Fibroblast of peridontal ligament (primary cell): Measurements from ENCODE around the gene SLC18A3.

Experiments
- DNase-seq: peaks from one replicate; pipeline ENCODE4 v3.0.0-alpha.2; 2010; ENCODE audit errors: extremely low read depth

Gene SLC18A3

DNA sequence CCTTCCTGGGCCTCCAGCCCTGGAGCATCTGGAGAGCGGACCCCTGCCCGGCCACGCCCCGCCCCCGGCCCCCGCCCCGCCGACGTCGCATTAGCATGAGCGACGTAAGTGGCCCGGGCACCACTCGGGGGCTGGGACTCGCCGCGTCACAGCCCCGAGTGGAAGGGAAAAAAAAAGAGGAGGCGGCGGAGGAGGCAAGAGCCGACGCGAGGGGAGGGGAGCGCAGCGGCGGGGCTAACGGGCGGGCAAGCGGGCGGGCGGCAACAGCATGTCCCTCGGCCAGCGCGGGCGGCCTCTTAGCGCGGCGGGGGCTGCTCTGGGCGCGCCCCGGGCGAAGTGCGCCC lies at the start of gene SLC18A3:
Gene SLC18A3, plus strand, starts transcription at position 197 of the 344 bp plus-strand sequence. CDS start 431 bp downstream, outside the sequence.
- DNase-seq: no peak

DNA sequence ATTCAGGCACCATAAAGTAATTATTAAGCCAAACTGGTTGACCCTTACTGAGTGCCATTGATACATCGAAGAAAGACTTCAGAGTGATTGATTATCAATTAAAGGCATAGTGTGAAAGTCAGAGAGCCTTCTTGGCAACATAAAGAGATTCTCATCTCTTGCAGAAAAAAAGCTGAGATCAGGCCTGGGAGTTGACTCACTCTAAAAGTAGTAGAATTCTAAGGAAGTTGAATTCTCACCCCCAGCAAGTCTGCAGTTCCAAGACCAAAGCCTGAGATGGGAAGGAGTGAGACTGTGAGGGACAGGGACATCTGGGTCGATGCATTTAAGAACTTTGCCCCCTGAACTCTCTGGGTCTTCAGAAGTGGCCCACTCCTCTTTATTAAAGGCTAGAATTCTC lies 49.6 kb upstream of the SLC18A3 start:
- DNase-seq: no peak

DNA sequence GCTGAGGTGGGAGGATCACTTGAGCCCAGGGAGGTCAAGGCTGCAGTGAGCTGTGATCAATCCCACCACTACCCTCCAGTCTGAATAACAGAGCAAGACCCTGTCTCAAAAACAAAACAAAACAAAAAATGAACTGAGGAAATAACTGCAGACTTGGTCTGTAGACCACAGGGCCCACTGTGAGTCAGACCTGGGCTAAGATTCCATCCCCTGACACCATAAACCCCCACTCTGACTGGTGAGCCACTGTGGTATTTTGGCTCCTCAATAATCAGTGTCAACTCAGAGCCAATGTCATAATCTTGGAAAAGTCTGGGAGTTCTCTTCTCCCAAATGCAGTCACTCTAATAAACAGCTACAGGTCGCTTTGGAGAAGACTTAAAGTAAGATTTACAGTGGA lies 47.2 kb upstream of the SLC18A3 start:
- peak; percentile 49 for DNase-seq

DNA sequence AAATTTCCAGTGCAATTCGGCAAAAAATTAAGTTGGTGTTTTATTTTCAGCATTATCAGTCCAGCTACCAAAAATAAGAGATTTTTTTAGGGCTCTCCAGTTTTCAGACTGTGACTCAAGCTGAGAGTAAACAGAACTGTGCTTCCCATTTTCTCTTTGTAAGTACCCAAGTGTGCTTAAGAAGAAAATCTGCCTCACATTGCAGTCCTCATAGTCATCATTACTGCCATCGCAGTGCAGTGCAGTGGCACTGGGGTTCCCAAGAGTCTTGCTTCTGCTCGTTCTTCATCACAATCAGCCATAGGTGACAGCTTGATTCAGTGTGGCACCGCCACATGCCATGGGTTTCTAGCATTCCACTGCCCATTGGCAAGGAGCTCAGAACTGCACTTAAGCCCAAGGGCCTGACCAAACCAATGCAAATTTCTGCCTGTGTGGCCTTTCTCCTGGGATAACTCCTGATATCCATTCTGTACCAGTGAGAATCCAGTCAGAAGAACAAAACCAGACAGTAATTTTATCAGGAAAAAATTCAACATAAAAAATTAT lies 45.6 kb upstream of the SLC18A3 start:
- DNase-seq: peak; percentile 42

DNA sequence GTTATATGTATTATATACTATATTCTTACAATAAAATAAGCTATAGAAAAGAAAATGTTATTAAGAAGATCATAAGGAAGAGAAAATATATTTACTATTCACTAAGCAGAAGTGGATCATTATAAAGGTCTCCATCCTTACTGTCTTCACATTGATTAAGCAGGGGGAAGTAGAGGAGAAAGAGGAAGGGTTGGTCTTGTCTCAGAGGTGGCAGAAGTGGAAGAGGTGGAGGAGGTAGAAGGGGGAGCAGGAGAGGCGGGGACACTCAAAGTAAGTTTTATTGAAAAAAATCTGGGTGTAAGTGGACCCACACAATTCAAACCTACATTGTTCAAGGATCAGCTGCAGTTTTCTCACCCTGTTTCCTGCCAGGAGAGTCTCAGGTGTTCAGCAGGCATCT lies 42.3 kb upstream of the SLC18A3 start:
- no peak for DNase-seq

DNA sequence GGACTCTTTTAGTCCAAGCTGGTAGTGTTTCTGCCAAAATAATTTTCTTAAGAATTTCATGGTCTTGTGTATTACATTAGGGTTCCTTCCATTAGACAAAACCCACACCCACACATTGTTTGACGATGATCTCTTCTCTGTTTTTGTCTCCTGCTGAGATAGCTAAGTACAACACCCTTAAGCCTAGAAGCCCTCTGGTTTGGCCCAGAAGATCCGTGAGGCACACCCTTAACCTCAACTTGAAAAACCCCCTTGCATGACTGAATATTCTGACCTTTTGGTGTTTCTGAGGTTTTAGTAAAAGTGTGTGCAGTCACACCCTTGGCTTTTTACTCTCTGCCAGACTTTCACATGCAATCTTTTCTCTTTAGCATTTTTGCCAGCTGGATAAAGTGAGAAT lies 41.9 kb upstream of the SLC18A3 start:
- DNase-seq: peak; percentile 86

DNA sequence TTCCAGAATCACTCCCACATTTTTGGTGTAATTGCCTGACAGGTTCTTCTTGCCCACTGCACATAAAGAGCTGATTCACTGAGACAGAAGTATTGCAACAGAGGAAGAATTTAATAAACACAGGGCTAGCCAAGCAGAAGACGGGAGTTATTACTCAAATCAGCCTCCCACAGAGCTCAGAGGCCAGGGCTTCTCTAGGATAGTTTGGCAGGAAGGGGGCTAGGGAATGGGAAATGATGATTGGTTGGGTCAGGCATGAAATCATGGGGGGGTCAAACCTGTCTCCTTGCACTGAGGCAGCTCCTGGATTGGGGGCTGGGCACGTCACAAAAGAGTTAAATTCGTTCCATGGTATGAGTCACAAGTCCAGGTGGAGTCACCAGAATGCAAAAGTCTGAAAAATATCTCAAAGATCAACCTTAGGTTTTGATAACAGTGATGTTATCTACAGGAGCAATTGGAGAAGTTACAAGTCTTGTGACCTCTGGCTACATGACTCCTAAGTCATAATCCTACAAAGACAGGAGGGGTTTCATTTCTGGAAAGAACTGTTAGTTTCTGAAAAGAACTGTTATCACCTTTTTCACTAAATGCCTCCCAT lies 41.0 kb upstream of the SLC18A3 start:
- DNase-seq: peak; percentile 81

DNA sequence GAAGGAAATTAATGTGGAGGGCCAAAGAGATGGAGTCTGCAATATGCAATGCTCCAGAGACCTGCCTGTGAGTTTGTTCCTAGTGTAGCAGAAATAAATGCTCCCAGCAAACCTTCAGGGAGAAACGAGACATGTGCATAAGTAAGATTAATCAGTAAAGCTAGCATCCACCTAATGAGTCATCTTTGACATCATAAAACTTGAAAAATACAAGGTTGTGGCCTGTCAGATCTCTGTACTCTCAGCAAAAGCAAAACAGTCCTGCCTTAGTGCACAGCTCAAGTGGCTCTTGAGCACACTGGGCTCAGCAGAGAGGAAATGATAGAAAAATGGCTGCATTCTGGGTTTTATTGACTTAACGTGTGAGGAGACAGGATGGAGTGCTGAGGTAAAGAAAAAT lies 38.7 kb upstream of the SLC18A3 start:
- DNase-seq: no peak

DNA sequence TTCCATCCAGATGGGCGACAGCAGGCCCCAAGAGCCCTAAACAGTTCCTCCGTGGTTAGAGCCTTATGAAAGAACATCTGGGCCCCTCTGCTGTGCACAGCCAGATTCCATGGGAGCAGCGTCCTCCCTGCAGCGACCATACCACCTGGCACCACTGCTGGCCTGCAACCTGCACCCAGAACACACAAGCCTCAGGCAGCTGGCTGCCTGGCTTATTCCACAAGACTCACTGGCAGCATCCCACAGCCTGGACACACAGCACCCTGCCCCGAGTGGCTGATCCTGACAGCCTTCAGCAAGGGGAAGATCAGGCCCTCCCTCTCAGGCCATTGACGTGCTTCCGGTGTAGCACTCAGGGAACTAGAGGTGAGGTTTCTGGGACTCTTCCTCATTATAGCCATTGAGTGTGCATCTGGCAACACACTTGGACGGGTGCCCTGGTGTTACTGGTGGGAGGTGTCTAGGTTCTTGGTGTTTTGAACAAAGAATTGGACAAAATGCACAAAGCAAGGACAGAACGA lies 37.5 kb upstream of the SLC18A3 start:
- no peak for DNase-seq

DNA sequence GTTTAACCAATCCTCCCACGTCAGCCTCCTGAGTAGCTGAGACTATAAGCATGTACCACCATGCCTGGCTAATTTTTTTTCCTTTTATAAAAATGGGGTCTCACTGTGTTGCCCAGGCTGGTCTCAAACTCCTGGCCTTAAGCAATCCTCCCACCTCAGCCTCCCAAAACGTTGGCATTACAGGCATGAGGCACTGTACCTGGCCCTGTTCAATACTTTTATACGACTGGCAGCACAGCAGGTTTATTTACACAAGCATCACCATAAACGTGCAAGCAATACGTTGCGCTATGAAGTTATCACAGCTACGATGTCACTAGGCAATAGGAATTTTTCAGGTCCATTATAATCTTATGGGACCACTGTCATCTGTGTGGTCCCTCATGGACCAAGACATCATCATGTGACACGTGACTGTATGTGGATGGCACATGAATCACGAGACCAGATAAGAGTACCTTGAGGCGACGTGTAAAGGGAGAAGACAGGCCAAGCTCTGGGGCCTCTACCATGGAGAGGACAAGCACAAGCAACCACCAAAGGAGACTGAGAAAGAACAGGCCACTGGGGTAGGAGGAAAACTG lies 34.5 kb upstream of the SLC18A3 start:
- no peak for DNase-seq

DNA sequence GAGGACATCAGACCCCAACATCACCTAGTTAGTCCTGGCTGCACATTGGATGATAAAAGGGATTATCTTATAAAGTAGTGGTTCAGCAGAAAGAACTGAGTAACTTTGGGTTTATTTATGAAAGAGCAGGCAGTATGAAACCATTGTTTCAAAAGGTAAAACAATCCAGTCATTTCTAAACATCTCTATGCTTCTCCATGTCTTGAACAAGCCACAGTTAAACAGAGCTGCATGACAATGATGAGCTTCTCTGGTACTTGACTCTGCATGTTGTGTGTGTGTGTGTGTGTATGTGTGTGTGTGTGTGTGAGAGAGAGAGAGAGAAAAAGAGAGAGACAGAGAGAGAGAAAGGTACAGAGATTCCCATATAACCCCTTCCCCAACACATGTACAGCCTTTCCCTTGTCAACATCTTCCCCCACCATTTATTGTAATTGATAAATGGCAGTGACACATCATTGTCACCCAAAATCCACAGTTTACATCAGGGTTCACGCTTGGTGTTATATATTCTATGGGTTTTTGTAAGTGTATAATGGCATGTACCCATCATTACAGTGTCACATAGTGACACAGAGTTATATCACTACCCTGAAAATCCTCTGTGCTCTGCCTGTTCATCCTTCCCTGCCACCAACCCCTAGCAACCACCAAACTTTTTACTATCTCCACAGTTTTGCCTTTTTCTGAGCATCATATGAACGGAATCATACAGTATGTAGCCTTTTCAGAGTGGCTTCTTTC lies 32.8 kb upstream of the SLC18A3 start:
- DNase-seq: no peak

DNA sequence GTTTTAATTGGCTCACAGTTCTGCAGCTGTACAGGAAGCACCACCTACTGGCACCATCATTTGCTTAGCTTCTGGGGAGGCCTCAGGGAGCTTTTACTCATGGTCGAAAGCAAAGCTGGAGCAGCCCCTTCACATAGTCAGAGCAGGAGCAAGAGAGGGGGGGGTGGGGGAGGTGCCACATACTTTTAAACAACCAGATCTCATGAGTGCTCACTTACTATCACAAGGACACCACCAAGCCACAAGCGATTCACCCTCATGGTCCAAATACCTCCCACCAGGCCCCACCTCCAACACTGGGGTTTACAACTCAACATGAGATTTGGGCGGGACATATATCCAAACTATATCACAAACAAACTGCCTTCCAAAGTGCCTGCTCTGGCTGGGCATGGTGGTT lies 31.7 kb upstream of the SLC18A3 start:
- DNase-seq: no peak

DNA sequence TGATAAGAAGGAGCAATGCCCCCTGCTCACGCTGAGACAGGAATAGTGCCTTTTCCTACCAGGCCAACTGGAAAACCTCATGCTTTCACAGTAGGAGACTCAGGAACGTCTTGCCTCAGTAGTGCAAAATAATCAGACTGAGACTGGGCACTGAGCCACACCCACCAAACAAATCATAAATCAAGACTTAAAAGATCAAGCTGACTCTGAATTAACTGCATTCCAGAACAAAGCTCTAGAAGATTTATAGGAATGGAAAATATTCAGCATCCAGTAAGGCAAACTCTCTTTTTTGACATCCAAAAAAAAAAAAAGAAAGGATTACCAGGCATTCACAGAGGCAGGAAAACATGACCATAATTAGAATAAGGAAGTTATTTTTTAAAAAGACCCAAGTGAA lies 30.5 kb upstream of the SLC18A3 start:
- peak; percentile 33 for DNase-seq

DNA sequence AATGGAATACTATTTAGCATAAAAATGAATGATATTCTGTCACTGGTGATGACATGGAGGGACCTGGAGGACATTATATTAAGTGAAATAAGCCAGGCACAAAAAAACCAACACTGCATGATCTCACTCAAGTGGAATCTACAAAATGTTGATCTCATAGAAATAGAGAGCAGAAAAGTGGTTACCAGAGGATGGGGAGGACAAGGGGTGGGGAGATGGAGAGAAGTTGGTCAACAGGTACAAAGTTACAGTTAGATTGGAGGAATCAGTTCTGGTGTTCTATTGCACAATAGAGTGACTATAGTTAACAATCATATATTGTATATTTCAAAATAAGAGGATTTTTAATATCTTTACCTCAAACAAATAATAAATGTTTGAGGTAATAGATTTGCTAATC lies 24.7 kb upstream of the SLC18A3 start:
- DNase-seq: no peak

DNA sequence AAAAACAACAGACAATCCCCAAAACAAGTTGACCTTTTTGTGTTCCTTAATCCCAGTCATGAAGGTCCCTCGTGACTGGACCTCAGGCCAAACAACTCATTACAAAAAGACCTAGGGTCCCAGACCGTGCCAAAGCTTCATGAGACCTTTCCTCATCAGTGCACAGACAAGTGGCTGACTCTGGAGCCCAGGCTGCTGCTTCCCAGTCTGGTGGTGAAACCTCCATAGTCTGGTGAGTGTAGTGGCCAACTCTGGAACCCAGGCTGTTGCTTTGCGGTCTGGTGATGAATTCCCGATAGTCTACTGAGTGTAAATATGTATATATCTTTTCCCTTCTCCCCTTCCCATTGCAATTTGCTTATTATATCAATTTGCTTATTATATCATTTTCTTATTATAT lies 22.1 kb upstream of the SLC18A3 start:
- DNase-seq: no peak

DNA sequence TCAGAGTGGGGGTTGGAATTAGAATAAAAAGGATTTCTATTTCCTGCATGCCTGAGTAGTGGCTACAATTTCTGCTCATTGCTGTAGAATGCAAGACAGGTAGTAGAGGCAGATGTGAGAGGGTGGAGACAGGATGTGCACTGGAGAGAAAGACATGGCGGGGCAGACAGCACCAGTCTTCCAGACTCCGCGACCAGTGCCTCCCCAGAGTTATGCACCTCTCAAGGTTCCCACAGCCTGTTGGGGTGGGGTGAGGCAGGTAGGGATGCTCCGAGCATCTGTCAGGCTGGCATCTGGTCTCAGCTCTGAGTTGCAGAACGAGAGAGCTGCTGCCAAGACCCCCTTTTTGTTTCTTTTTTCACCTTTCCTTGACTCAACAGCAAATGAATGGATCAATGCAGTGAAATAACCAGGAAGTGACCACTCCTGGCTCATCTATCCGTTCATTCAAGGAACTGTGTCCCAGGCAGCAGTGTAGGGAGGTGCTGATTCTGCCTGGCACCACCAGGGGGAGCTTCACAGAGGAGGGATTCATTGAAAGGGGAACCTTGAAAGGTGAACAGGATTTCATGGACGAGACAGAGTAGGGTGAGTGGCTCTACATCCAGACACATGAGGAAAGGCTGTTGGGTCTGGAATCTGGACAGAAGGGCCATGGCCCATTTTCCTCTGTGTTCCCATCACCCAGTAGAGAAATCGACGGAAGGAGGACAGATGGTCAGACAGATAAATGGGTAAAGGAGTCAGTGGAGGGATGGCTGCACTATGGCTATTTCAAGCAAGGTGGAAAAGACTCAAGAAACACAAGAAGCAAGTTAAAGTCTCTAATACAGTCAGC lies 17.2 kb upstream of the SLC18A3 start:
- DNase-seq: peak; percentile 56

DNA sequence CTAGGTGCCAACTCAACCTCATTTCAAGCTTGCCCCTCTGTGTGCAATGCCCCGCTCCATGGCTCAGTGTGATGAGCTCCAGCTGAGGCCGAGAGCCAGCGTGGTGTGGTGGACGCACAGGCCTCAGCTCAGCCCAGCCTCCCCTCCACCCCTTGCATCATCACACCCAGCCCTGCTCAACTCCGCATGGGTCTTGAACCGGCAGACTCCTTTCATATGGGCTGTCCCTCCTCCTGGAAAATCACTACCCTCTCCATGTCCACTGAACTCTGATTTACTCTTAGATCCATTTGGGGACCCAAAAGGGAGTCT lies 16.6 kb upstream of the SLC18A3 start:
- DNase-seq: no peak

DNA sequence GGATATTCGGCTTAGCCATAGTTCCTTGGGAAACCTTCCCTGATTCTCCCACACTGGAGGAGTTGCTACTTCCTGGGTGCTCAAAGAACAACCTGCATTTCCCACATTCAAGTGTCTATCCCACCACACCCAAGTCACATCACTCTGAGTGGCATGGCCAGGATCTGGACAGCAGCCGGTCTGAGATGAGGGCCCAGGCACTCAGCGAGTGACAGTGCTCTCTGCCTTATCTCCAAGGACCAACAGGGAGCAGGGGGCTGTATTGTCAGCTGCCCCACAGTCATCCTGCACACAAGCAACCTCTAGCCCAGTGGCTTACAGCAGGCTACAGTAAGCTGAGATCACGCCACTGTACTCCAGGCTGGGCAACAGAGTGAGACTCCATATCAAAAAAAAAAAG lies 16.1 kb upstream of the SLC18A3 start:
- DNase-seq: no peak

DNA sequence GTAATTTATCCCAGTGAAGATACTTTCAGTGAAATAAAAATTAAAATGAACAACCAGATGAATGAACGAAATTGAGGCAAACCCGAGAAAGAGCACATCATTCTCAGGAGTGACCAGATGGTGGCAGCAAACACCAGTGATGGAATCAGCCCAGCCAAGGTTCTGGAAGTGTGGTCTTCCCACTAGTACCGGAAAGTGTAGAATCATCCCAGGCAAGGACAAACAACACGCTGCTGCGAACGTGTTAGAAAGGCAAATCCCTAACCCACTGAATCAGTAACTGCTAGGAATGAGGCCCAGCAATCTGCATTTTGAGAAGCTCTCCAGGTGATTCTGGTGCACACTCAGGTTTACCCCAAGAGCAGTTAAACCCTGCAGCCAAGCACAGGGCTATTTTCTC lies 15.5 kb upstream of the SLC18A3 start:
- DNase-seq: peak; percentile 73

DNA sequence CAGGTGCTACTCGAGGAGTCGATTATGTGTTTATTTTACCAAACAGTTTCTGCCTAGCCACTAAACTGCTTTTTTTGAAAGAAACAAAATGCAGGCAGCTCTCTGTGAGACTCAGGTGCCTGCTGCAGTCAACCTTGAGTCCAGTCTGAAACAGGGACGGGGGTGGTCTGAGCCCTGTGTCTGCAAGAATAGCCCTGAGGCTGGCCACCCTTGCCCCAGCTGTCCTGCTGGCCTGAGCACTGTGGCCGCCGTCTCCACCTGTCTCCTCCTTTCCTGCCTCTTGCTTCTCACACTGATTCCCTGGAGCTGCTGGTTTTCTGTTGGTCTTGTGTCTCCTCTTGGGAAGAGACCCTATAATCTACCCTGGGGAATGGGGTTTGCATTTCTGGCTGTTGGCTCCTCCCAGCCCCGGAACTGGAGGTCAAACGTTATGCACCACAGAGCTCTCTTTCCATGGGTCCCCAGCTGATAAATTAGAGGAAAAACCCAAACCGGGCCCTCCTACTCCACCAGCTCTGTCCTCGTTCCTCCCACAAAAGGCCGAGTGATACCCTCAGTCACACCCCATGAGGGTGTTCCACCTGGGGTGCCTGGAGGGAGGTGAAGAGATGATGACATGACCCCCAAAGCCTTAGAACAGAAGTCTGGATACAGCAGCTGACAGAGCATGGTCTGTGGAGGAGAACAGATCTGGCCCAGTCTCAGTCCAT lies 15.0 kb upstream of the SLC18A3 start:
- DNase-seq: no peak

DNA sequence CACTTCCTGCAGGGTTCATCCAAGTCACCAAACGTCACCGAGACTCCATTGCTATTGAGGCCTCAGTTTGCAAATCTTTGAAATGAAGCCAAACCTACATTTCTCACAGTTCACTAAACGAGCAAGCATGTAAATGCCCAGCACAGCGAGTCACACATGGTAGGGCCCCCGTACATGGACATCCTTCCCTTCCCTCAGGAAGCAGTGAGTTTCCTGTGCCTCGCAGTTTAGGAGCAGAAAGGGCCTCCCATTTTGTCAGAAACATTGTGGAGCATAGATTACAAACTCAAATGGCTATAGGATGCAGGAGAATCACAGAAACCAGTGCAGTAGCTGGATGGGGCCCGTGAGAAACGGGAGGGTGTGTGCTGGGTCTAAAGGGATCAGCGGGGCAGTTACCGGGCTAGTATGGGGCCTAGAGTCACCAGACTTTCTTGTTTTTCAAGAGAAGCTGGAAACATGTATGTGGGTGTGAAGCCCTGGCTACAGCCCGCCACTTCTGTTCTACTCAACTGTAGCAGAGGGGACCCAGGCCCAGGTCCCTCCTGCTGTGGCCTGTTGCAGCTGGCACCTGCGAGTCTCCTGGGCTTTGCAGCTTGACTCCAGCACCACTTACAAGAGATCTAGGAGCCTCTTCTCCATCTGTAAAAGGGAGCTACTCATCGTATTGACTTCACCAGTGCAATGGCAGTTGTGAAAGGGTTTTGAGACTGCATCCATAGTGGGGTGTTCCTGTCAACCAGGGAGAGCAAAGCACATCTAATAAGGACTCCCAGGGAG lies 14.2 kb upstream of the SLC18A3 start:
- no peak for DNase-seq
